Hepatocyte (in vitro differentiated cells): ENCODE data around the gene HAGH. TPM values are rescaled to one million over a fixed set of nuclear protein-coding genes. Genes with fewer than 3 reads are reported as not detected.

Source experiments
- DNase-seq: peaks from one replicate; pipeline ENCODE4 v3.0.0-alpha.2; 2016; ENCODE audit warnings: low spot score
- H2AFZ ChIP-seq: fragments of 200-600 bp; sonication (generic); 2 replicates; pipeline ENCODE4 v1.6.0; 2016; ENCODE audit warnings: antibody characterized with exemption, mild to moderate bottlenecking
- H3K27ac ChIP-seq: fragments of 200-600 bp; sonication (generic); 2 replicates; pipeline ENCODE4 v1.5.1; 2016; ENCODE audit warnings: mild to moderate bottlenecking
- H3K27me3 ChIP-seq: fragments of 200-600 bp; sonication (generic); 2 replicates; pipeline ENCODE4 v1.6.1; 2016
- H3K36me3 ChIP-seq: fragments of 200-600 bp; sonication (generic); replicated peaks from 2 replicates; pipeline ENCODE4 v1.5.1; 2016; ENCODE audit warnings: low read depth; ENCODE audit not compliant: insufficient read depth
- H3K4me1 ChIP-seq: fragments of 200-600 bp; sonication (generic); 2 replicates; pipeline ENCODE4 v1.5.1; 2016; ENCODE audit warnings: mild to moderate bottlenecking, moderate library complexity; ENCODE audit not compliant: insufficient read depth
- H3K4me2 ChIP-seq: fragments of 200-600 bp; sonication (generic); 2 replicates; pipeline ENCODE4 v1.6.0; 2016
- H3K4me3 ChIP-seq: fragments of 200-600 bp; sonication (generic); 2 replicates; pipeline ENCODE4 v1.5.1; 2016; ENCODE audit warnings: mild to moderate bottlenecking
- H3K79me2 ChIP-seq: fragments of 200-600 bp; sonication (generic); 2 replicates; pipeline ENCODE4 v1.6.0; 2017; ENCODE audit warnings: mild to moderate bottlenecking
- H3K9me2 ChIP-seq: fragments of 200-600 bp; sonication (generic); replicated peaks from 2 replicates; pipeline ENCODE4 v1.6.0; 2017; ENCODE audit warnings: mild to moderate bottlenecking; ENCODE audit not compliant: insufficient read depth
- H3K9me3 ChIP-seq: fragments of 200-600 bp; sonication (generic); 2 replicates; pipeline ENCODE4 v1.5.1; 2016; ENCODE audit warnings: low read depth, mild to moderate bottlenecking
- H4K20me1 ChIP-seq: fragments of 200-600 bp; sonication (generic); 2 replicates; pipeline ENCODE4 v1.6.0; 2016; ENCODE audit warnings: mild to moderate bottlenecking; ENCODE audit not compliant: insufficient read depth, poor library complexity, severe bottlenecking
- EZH2 ChIP-seq: fragments of 200-600 bp; sonication (generic); IDR thresholded peaks from 2 replicates; pipeline ENCODE4 v1.6.1; 2016; ENCODE audit warnings: antibody characterized with exemption, mild to moderate bottlenecking, borderline replicate concordance
- EZH2phosphoT487 ChIP-seq: fragments of 200-600 bp; sonication (generic); IDR thresholded peaks from one replicate; pipeline ENCODE4 v1.6.1; 2018; ENCODE audit warnings: antibody characterized with exemption, mild to moderate bottlenecking, low read depth, moderate library complexity; ENCODE audit not compliant: unreplicated experiment, severe bottlenecking
- WGBS: methylation state at CpG from one replicate; pipeline ENCODE4 v1.1.6; 2016; ENCODE audit warnings: low lambda C conversion rate; ENCODE audit errors: missing lambda C conversion rate; 5-methylcytosine and 5-hydroxymethylcytosine counted together
- polyA plus RNA-seq: library from polyadenylated mRNA; unstranded; fragments of >200 nt; fragmentation: Nextera tagmentation; extraction: Ambion mirVana; gene quantifications from 2 replicates; pipeline ENCODE4 v1.2.1, GENCODE V29; 2016
- total RNA-seq: library from RNA; depleted of rRNA; stranded (reverse); fragments of >200 nt; gene quantifications from 2 replicates; pipeline ENCODE4 v1.2.3, GENCODE V29; 2014
- TF ChIP-seq, protein P1 (sequence below): fragments of 200-600 bp; sonication (generic); IDR thresholded peaks from 2 replicates; pipeline ENCODE4 v1.5.1; 2016; ENCODE audit warnings: antibody characterized with exemption, mild to moderate bottlenecking; ENCODE audit not compliant: poor library complexity

The HAGH gene
- total and polyA plus RNA-seq, 2 experiments from 2014 or later = 55.6 to 113 TPM

DNA sequence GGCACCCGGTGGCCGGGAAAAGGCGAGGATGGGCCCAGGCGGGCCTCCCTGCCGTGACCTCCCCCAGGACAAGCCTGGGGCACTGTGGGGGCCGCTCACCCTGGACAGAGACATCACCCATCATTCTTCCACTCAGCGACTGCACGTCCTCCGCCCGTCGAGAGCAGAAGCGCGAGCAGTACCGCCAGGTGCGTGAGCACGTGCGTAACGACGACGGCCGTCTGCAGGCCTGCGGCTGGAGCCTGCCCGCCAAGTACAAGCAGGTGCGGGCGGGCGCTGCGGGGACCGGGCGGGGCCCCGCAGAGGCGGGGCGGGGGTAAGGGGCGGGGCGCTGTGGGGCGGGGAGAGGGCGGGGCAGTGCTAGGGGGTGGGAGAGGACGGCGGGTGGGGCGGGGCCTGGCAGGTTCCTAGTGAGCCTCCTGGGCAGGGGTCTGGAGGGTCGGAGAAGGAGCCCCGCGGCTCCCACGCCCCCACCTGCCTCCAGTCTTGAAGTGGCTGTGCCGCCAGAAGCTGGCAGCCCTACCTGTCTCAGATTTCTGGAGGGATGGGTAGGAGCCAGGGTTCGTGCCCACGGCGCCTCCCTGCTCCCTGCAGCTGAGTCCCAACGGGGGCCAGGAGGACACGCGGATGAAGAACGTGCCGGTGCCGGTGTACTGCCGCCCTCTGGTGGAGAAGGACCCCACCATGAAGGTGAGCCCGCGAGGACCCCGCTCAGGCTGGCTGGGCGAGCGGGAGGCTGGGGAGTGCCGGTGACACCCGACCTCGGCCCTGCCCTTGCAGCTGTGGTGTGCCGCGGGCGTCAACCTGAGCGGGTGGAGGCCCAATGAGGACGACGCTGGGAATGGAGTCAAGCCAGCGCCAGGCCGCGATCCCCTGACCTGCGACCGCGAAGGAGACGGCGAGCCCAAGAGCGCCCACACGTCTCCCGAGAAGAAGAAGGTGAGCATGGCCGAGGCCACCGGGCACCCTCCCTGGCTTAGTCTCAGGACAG lies 62.8 kb downstream of the HAGH start:
- peaks cover 3% of the 10 kb centered on the region for H4K20me1 ChIP-seq
- no peak overlapping the region for H2AFZ ChIP-seq
- H3K4me3 ChIP-seq = no peak overlapping the region
- no peak overlapping the region for H3K27ac ChIP-seq
- H3K79me2 ChIP-seq = no peaks in the 10 kb centered on the region
- no peak for TF ChIP-seq EZH2phosphoT487
- TF ChIP-seq, protein P1, sequence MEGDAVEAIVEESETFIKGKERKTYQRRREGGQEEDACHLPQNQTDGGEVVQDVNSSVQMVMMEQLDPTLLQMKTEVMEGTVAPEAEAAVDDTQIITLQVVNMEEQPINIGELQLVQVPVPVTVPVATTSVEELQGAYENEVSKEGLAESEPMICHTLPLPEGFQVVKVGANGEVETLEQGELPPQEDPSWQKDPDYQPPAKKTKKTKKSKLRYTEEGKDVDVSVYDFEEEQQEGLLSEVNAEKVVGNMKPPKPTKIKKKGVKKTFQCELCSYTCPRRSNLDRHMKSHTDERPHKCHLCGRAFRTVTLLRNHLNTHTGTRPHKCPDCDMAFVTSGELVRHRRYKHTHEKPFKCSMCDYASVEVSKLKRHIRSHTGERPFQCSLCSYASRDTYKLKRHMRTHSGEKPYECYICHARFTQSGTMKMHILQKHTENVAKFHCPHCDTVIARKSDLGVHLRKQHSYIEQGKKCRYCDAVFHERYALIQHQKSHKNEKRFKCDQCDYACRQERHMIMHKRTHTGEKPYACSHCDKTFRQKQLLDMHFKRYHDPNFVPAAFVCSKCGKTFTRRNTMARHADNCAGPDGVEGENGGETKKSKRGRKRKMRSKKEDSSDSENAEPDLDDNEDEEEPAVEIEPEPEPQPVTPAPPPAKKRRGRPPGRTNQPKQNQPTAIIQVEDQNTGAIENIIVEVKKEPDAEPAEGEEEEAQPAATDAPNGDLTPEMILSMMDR = peak; percentile 43
- no peak for DNase-seq
- no peaks in the 10 kb centered on the region for H3K27me3 ChIP-seq
- H3K9me2 ChIP-seq = no peaks in the 10 kb centered on the region
- H3K4me2 ChIP-seq = no peak overlapping the region
- no peaks in the 10 kb centered on the region for H3K36me3 ChIP-seq
- H3K9me3 ChIP-seq = no peaks in the 10 kb centered on the region
- no peaks in the 10 kb centered on the region for H3K4me1 ChIP-seq
- WGBS = 73% methylated on average over 60 of the region's 81 CpGs

DNA sequence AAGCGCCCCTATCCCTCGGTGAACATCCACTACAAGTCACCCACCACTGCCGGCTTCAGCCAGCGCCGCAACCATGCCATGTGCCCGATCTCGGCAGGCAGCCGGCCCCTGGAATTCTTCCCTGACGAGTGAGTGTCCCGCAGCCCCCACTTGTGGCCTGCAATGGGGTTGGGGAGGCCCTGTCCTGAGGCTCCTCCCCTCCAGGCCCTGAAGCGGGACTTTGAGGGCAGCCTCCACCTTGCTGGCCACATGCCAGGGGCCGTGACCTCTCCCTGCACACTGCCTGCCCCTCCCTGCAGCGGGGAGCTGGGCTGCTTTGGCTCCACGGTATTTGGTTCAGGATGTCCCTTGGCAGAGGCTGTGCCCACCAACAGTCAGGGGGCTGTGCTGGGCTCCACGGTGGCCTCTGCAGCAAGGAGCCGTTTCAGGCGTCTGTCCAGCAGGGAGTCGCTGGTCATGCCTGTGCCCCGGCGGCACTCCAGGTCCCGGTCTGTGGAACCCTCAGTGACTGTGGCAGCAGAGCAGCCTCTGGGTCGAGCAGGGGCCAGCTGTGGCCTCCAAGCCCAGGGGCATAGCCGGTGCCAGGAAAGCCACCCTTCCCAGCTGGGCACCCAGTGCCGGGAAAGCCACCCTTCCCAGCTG lies 63.6 kb downstream of the HAGH start:
- no peak for DNase-seq
- no peak overlapping the region for H3K27ac ChIP-seq
- H3K4me2 ChIP-seq = no peak overlapping the region
- H2AFZ ChIP-seq = no peak overlapping the region
- H3K79me2 ChIP-seq = no peaks in the 10 kb centered on the region
- H3K4me3 ChIP-seq = no peak overlapping the region
- H3K9me3 ChIP-seq = no peaks in the 10 kb centered on the region
- 92% methylated on average over 22 of the region's 24 CpGs for WGBS
- no peaks in the 10 kb centered on the region for H3K36me3 ChIP-seq
- TF ChIP-seq EZH2phosphoT487 (no peak), EZH2 (no peak)
- TF ChIP-seq, protein P1 = no peak
- peaks cover 2% of the 10 kb centered on the region for H3K4me1 ChIP-seq
- no peaks in the 10 kb centered on the region for H3K9me2 ChIP-seq
- no peaks in the 10 kb centered on the region for H3K27me3 ChIP-seq
- H4K20me1 ChIP-seq = peaks cover 3% of the 10 kb centered on the region

DNA sequence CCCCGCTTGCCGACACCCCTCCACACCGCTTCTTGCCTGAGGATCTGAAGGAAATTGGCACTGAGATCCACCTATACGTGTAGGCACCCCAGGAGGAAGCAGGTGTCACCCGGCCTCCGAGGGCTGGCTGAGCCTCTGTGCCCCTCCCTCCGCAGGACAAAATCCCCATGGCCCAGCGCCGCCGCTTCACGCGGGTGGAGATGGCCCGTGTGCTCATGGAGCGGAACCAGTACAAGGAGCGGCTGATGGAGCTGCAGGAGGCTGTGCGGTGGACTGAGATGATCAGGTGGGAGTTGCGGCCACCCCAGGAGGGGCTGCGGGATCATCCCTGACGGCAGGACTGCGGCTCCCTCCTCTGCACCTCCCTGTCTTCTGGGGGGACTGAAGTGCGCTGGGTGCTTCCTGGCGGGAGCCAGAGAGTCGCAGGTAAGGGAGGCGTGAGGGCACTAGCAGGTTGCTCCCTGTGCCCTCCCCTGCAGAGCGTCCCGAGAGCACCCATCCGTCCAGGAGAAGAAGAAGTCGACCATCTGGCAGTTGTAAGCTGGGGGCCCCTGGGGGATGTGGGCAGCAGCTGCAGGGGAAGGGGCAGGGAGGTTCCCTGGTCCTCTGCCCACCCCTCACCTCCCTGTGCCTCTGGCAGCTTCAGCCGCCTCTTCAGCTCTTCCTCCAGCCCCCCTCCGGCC lies 64.3 kb downstream of the HAGH start:
- Histone ChIP-seq H2AFZ (no peak overlapping the region), H3K79me2 (no peaks in the 10 kb centered on the region), H3K4me1 (peaks cover 8% of the 10 kb centered on the region), H3K27me3 (no peaks in the 10 kb centered on the region), H4K20me1 (peaks cover 3% of the 10 kb centered on the region), H3K9me3 (no peaks in the 10 kb centered on the region), H3K27ac (no peak overlapping the region), H3K4me2 (no peak overlapping the region), H3K36me3 (no peaks in the 10 kb centered on the region), H3K4me3 (no peak overlapping the region), H3K9me2 (no peaks in the 10 kb centered on the region)
- 96% methylated on average over 27 of the region's 30 CpGs for WGBS
- TF ChIP-seq, protein P1 = no peak
- no peak for TF ChIP-seq EZH2phosphoT487
- no peak for TF ChIP-seq EZH2
- DNase-seq = no peak
